K562 (cell line): ENCODE results near the gene PKDCC. TPM values are rescaled to one million over a fixed set of nuclear protein-coding genes. Genes with fewer than 3 reads are reported as not detected.

Experiments
- ARNT ChIP-seq, 2 experiments: fragments of 450-650 bp; IDR thresholded peaks; 2 replicates each; pipeline ENCODE4 v1.6.1; 2016; ENCODE audit warnings: mild to moderate bottlenecking in 1 of 2
- BDP1 ChIP-seq: IDR thresholded peaks from 3 replicates; pipeline ENCODE4 v1.6.1; 2011; ENCODE audit not compliant: insufficient read length, insufficient read depth
- CBX1 ChIP-seq: sonication (generic); IDR thresholded peaks from 2 replicates; pipeline ENCODE4 v1.6.1; 2016; ENCODE audit warnings: antibody characterized with exemption, low read depth, mild to moderate bottlenecking
- CBX2 ChIP-seq: fragments of 200-600 bp; sonication (generic); IDR thresholded peaks from one replicate; pipeline ENCODE4 v1.6.1; 2012; ENCODE audit warnings: mild to moderate bottlenecking, low read length, inconsistent platforms; ENCODE audit not compliant: insufficient read depth, poor library complexity, severe bottlenecking
- CBX3 ChIP-seq, 2 experiments: IDR thresholded peaks; 1 replicate in 1 of 2; 2 replicates in 1 of 2; pipeline ENCODE4 v1.6.1; 2012; ENCODE audit warnings: inconsistent platforms in 2 of 2, low read length in 2 of 2, borderline replicate concordance in 1 of 2, control low read depth in 1 of 2
- HMG20B ChIP-seq: fragments of 250-450 bp; sonication (Bioruptor Pico); IDR thresholded peaks from 2 replicates; pipeline ENCODE4 v1.5.0; 2021; ENCODE audit warnings: mild to moderate bottlenecking
- RBM39 ChIP-seq: fragments of 200-400 bp; formaldehyde crosslinking; optimal IDR thresholded peaks from 2 replicates; pipeline ENCODE3; 2018; ENCODE audit warnings: low read depth, low read length
- REST ChIP-seq, 2 experiments: fragments of 450-650 bp; formaldehyde crosslinking in 1 of 2; IDR thresholded peaks; 2 replicates each; pipeline versions ENCODE4 v1.4.0 to v1.6.1; 2014 to 2020; ENCODE audit warnings: mild to moderate bottlenecking in 2 of 2, borderline replicate concordance in 1 of 2, low read depth in 1 of 2
- UBTF ChIP-seq, 2 experiments: IDR thresholded peaks; 2 replicates each; pipeline ENCODE4 v1.6.1; 2012; ENCODE audit warnings: improper control_type of control experiment in 2 of 2, low read depth in 2 of 2, low read length in 2 of 2, borderline replicate concordance in 1 of 2
- ZNF174 ChIP-seq: fragments of 250-450 bp; sonication (Bioruptor Pico); IDR thresholded peaks from 2 replicates; pipeline ENCODE4 v1.4.0; 2020; ENCODE audit warnings: mild to moderate bottlenecking
- ZNF24 ChIP-seq: fragments of 450-650 bp; IDR thresholded peaks from 2 replicates; pipeline ENCODE4 v1.6.1; 2016
- polyA plus RNA-seq, 8 experiments: library from polyadenylated mRNA; depleted of rRNA in 4 of 8; stranded (reverse) in 5 of 8; unstranded in 3 of 8; fragments of >200 nt; fragmentation: Nextera tagmentation in 2 of 8; fragmentation: Illumina TruSeq in 1 of 8; extraction: Ambion mirVana in 2 of 8; extraction: Trizol in 1 of 8; gene quantifications; 2 replicates each; pipeline versions ENCODE4 v1.2.1 to v1.2.3, GENCODE V29; 2011 to 2014; ENCODE audit warnings: inconsistent platforms in 1 of 8, missing spikeins in 1 of 8
- total RNA-seq, 7 experiments: library from RNA; depleted of rRNA in 6 of 7; stranded (reverse); fragments of >200 nt in 6 of 7; fragmentation: Illumina TruSeq in 2 of 7; extraction: Trizol in 2 of 7; gene quantifications; 2 replicates each; pipeline versions ENCODE4 v1.2.1 to v1.2.3, GENCODE V29; 2011 to 2021; ENCODE audit warnings: low replicate concordance in 1 of 7
- TF ChIP-seq, protein P1 (sequence below): fragments of 250-450 bp; sonication (Bioruptor Pico); IDR thresholded peaks from 2 replicates; pipeline ENCODE4 v1.8.0; 2021; ENCODE audit warnings: mild to moderate bottlenecking, moderate library complexity
- TF ChIP-seq, protein P2 (sequence below): fragments of 450-650 bp; formaldehyde crosslinking; IDR thresholded peaks from 2 replicates; pipeline ENCODE4 v1.4.0; 2020; ENCODE audit warnings: mild to moderate bottlenecking

Gene PKDCC
- total and polyA plus RNA-seq, 9 of the 15 experiments (the other 6 are each of a cell fraction or from before 2014, with no cell fraction given): 0.62 to 14.8 (median 1.3) TPM; not detected in 2

- TF ChIP-seq, protein P1, sequence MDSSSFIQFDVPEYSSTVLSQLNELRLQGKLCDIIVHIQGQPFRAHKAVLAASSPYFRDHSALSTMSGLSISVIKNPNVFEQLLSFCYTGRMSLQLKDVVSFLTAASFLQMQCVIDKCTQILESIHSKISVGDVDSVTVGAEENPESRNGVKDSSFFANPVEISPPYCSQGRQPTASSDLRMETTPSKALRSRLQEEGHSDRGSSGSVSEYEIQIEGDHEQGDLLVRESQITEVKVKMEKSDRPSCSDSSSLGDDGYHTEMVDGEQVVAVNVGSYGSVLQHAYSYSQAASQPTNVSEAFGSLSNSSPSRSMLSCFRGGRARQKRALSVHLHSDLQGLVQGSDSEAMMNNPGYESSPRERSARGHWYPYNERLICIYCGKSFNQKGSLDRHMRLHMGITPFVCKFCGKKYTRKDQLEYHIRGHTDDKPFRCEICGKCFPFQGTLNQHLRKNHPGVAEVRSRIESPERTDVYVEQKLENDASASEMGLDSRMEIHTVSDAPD (CRISPR knock-in tag): no peak
- TF ChIP-seq ARNT (IDR thresholded peaks at IDR 0.05): no peak
- TF ChIP-seq HMG20B (CRISPR knock-in tag): no peak
- TF ChIP-seq CBX3 (IDR thresholded peaks at IDR 0.05; ENCODE audit: borderline replicate concordance in 1 of 2, low read length in 2 of 2): no peak
- TF ChIP-seq BDP1: no peak
- TF ChIP-seq, protein P2, sequence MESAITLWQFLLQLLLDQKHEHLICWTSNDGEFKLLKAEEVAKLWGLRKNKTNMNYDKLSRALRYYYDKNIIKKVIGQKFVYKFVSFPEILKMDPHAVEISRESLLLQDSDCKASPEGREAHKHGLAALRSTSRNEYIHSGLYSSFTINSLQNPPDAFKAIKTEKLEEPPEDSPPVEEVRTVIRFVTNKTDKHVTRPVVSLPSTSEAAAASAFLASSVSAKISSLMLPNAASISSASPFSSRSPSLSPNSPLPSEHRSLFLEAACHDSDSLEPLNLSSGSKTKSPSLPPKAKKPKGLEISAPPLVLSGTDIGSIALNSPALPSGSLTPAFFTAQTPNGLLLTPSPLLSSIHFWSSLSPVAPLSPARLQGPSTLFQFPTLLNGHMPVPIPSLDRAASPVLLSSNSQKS (CRISPR knock-in tag): no peak
- no peak for TF ChIP-seq ZNF174 (CRISPR knock-in tag)
- TF ChIP-seq UBTF (IDR thresholded peaks at IDR 0.05; ENCODE audit: borderline replicate concordance in 1 of 2, low read depth in 2 of 2, low read length in 2 of 2): no peak
- no peak for TF ChIP-seq ZNF24
- TF ChIP-seq CBX1: no peak
- TF ChIP-seq REST (IDR thresholded peaks at IDR 0.05; ENCODE audit: borderline replicate concordance): peak; percentile 85
- TF ChIP-seq REST (CRISPR knock-in tag; IDR thresholded peaks at IDR 0.05; ENCODE audit: low read depth): no peak
- no peak for TF ChIP-seq RBM39
- no peak for TF ChIP-seq CBX2
Observed at GRCh38 chr2:42086500-42086953, 38.7 kb downstream of the PKDCC start (continued).
